ENCODE results near the gene RNF213.

GRCh38 chr17:80322864-80323263, 62.2 kb downstream of the RNF213 start:
- TF ChIP-seq POLR2A (IDR thresholded peaks at IDR 0.05) (no peak), EP300 (IDR thresholded peaks at IDR 0.05; ENCODE audit: low read depth) (no peak)
- TF ChIP-seq, protein P1, sequence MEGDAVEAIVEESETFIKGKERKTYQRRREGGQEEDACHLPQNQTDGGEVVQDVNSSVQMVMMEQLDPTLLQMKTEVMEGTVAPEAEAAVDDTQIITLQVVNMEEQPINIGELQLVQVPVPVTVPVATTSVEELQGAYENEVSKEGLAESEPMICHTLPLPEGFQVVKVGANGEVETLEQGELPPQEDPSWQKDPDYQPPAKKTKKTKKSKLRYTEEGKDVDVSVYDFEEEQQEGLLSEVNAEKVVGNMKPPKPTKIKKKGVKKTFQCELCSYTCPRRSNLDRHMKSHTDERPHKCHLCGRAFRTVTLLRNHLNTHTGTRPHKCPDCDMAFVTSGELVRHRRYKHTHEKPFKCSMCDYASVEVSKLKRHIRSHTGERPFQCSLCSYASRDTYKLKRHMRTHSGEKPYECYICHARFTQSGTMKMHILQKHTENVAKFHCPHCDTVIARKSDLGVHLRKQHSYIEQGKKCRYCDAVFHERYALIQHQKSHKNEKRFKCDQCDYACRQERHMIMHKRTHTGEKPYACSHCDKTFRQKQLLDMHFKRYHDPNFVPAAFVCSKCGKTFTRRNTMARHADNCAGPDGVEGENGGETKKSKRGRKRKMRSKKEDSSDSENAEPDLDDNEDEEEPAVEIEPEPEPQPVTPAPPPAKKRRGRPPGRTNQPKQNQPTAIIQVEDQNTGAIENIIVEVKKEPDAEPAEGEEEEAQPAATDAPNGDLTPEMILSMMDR (IDR thresholded peaks at IDR 0.05) = no peak
